H1 (cell line): ENCODE data around the gene NCAPD3.

Source experiments
- CTCF ChIP-seq, 3 experiments: IDR thresholded peaks; 1 replicate in 2 of 3; 2 replicates in 1 of 3; pipeline versions ENCODE4 v1.5.1 to v1.6.1; 2011; ENCODE audit warnings: low read length in 3 of 3, mild to moderate bottlenecking in 3 of 3, inconsistent platforms in 2 of 3, low read depth in 1 of 3, moderate library complexity in 1 of 3; ENCODE audit not compliant: insufficient read depth in 1 of 3; ENCODE audit errors: control extremely low read depth in 1 of 3
- EZH2 ChIP-seq: fragments of 200-600 bp; sonication (generic); IDR thresholded peaks from 2 replicates; pipeline ENCODE4 v1.7.1; 2012; ENCODE audit warnings: low read depth, mild to moderate bottlenecking, moderate library complexity, low read length, inconsistent platforms; ENCODE audit not compliant: severe bottlenecking
- GTF2F1 ChIP-seq: IDR thresholded peaks from 2 replicates; pipeline ENCODE4 v1.6.1; 2012; ENCODE audit warnings: low read depth, low read length, improper control_type of control experiment, borderline replicate concordance
- JUN ChIP-seq: IDR thresholded peaks from 2 replicates; pipeline ENCODE4 v1.6.1; 2011; ENCODE audit warnings: low read depth, mild to moderate bottlenecking, improper control_type of control experiment, low read length
- PHF8 ChIP-seq: fragments of 200-600 bp; sonication (generic); conservative IDR thresholded peaks from 2 replicates; pipeline ENCODE4 v1.7.1; 2012; ENCODE audit warnings: low read depth, mild to moderate bottlenecking, inconsistent platforms, low read length, moderate library complexity
- POLR2A ChIP-seq, 2 experiments: IDR thresholded peaks; 1 replicate in 1 of 2; 2 replicates in 1 of 2; pipeline ENCODE4 v1.6.1; 2011; ENCODE audit warnings: low read depth in 2 of 2, low read length in 2 of 2, mild to moderate bottlenecking in 2 of 2; ENCODE audit errors: control extremely low read depth in 1 of 2
- RAD21 ChIP-seq, 2 experiments: IDR thresholded peaks in 1 of 2; conservative IDR thresholded peaks in 1 of 2; 2 replicates each; pipeline ENCODE4 v1.6.1; 2011; ENCODE audit warnings: low read depth in 2 of 2, low read length in 2 of 2, improper control_type of control experiment in 1 of 2, inconsistent platforms in 1 of 2, mild to moderate bottlenecking in 1 of 2, moderate library complexity in 1 of 2

GRCh38 chr11:134240592-134240991 lies 16.8 kb upstream of the NCAPD3 start:
- TF ChIP-seq EZH2, result no peak
- no peak for TF ChIP-seq RAD21 (IDR thresholded peaks at IDR 0.05 in 1 of 2, conservative IDR thresholded peaks at IDR 0.05 in 1 of 2; ENCODE audit: low read depth in 2 of 2, low read length in 2 of 2)
- no peak for TF ChIP-seq CTCF (IDR thresholded peaks at IDR 0.05; ENCODE audit: control extremely low read depth in 1 of 3, insufficient read depth in 1 of 3, low read depth in 1 of 3, low read length in 3 of 3)
- no peak for TF ChIP-seq POLR2A (IDR thresholded peaks at IDR 0.05; ENCODE audit: control extremely low read depth in 1 of 2, low read depth in 2 of 2, low read length in 2 of 2)
- TF ChIP-seq JUN, result no peak
- no peak for TF ChIP-seq PHF8
- TF ChIP-seq GTF2F1, result no peak
